Cardiac septum (tissue), 1 donor: ENCODE results near the gene MAML3. TPM values are rescaled to one million over a fixed set of nuclear protein-coding genes. Genes with fewer than 3 reads are reported as not detected.

Source experiments
- DNase-seq: peaks from one replicate; pipeline ENCODE4 v3.0.0-alpha.2; 2020; ENCODE audit warnings: low spot score
- intact Hi-C: fragments of 100-400 bp; cut with DNase I; formaldehyde crosslinking; loops from one replicate; pipeline ENCODE4 v1.14.0; 2022
- total RNA-seq: library from RNA; stranded (reverse); fragmentation: NEBNext Ultra II Directional; extraction: Animal tissue kit (Norgen Biotek cat#: 25700); gene quantifications from one replicate; pipeline ENCODE4 v1.2.1, GENCODE V29; 2021
- donor health status: DM: no; HTN: no; CAD: no.

MAML3 gene
- total RNA-seq, 1 donor from 2014 or later = 4.1 TPM

DNA sequence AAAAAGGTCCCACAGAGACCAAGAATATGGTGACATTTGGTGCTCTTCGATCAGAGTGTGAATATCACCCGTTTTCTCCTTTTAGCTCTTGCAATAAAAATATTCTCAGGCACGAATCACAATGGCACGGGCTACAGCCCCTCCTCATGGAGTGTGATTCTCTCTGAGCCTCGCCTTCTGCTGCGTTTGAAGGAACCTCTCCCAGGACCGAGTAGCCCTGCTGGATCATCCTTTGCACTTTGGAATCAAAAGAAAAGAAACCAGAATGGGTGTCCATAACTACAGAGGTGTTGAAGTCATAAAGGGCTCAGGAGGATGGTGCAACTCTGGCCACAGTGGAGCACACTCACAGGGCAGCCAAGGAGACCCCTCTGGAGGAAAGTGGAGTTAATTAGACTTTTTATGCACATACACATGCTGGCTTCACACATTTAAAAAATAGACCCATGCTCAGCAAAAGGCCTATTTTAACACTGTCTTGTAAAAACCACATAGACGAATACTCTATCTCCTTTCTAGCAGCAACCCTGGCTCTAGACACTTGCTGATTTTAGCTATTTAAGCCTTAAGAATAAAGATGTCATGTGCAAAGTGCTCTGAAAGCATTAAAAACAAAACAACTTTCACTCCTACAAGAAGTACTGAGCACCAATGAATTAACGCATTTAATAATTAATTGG lies 19.1 kb downstream of the MAML3 start:
- DNase-seq = no peak
- intact Hi-C loops = no loop called here

- intact Hi-C loops = no loop called here
- DNase-seq = no peak
These were observed 20.4 kb downstream of the MAML3 start for GRCh38 chr4:140133576-140133975.

DNA sequence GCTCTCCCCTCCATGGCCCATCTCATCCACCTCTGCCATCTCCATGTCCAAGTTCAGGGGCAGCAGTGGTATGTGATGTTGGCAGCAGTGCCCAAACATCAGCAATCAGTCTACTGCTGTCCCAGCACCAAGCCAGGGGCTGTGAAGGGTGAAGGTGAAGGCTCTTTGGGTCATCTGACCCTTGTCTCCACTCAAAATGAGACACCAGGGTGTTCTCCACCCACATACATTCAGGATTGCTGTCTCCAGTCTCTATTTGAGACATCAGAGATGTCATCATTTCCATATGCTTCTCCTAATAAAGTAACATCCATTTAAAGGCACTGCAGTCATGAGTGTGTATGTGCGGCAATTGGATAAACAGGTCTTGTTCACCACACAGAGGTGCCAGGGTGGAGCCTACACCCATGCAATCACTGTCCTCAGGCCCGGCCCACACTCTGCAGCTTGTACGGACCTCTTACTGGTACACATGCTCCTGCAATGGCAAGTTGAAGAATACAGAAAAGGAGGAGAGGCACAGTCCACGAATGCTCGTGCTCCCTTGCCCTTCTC lies 22.2 kb downstream of the MAML3 start:
- intact Hi-C loops = no loop called here

GRCh38 chr4:140130677-140131076 lies 23.3 kb downstream of the MAML3 start:
- intact Hi-C loops = no loop called here
- no peak for DNase-seq

More for the DNA sequence above, 22.2 kb downstream of the MAML3 start:
- DNase-seq = no peak

DNA sequence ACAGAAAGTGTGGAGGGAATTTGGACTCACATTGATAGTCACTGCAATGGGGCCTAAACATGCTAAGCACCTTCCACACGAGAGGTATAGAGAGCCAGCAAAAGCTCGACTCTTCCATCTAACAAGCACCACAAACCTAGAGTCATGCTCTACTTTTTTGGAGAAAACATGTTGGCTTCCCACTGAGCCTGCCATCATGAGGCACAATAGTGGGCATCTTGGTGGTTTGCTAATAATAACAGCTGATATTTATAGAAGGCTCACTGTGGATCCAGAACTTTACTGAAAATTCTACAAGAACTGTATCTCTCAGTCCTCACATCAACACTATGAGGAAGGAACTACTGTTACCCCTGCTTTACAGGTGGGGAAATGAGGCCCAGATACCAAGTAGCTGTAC lies 26.6 kb downstream of the MAML3 start:
- intact Hi-C loops = no loop called here
- no peak for DNase-seq

DNA sequence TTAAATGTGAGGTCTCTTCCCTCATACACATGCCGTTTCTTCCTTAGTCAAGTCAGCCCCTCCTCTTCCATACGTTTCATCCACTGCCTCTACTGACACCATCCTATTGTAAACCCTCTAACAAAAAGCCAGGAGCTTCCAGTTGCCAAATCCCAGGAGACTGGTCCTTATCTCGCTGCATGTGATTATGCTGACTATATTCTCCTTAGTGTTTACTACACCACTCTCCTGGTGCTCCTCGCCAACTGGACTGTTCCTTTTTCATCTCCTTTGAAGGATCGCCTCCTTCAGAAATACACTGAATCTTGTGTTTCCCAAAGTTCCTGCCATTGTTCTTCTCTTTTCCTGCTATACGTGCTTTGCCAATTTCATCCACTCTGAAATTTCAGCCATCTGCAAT lies 27.7 kb downstream of the MAML3 start:
- DNase-seq = no peak
- intact Hi-C loops = no loop called here

DNA sequence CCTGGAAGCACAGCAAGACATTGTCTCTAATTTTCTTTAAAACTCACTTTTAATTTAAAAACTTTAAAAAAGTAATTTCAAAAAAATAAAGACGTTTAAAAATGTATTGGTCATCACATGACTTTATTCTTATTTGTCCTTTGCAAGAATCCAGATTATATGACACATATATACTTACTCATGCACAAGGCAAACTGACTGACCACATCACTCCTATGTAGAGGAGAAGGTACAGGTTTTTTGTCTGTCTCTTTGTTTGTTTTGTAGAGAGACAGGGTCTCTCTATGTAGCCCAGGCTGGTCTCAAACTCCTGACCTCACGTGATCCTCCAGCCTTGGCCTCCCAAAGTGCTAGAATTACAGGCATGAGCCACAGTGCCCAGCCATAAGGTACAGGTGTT lies 28.6 kb downstream of the MAML3 start:
- intact Hi-C loops = no loop called here
- DNase-seq = no peak

GRCh38 chr4:140123666-140124377 lies 30.2 kb downstream of the MAML3 start:
- intact Hi-C loops = no loop called here
- no peak for DNase-seq

DNA sequence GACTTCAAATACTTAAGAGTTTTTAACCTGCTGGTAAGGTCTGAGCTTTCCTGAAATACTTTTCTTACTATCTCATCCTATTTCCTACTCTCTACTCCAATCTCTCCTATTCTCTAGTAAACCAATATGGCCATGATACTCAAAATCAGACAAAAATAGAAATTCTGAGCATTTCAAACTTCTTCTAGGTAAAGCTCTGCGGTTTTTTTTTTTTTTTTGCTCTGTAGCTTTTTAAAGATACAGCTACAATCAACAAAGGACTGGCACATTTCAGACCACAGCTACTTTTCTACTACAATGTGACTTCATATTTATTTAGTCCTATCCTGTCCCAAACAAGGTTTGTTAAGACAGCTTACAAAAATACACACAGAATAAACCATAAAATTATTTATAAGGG lies 31.1 kb downstream of the MAML3 start:
- DNase-seq = no peak
- intact Hi-C loops = no loop called here

DNA sequence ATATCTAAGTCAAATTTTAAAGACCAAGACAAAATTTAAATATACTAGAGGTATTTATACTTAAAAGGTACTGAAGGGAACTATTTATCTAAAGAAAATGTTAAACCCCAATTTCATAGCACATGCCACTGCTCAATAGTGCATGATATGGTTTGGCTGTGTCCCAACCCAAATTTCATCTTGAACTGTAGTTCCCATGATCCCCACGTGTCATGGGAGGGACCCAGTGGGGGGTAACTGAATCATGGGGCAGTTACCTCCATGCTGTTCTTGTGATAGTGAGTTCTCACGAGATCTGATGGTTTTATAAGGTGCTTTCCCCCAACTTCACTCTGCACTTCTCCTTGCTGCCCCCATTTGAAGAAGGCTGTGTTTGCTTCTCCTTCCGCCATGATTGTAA lies 32.3 kb downstream of the MAML3 start:
- intact Hi-C loops = no loop called here
- no peak for DNase-seq

DNA sequence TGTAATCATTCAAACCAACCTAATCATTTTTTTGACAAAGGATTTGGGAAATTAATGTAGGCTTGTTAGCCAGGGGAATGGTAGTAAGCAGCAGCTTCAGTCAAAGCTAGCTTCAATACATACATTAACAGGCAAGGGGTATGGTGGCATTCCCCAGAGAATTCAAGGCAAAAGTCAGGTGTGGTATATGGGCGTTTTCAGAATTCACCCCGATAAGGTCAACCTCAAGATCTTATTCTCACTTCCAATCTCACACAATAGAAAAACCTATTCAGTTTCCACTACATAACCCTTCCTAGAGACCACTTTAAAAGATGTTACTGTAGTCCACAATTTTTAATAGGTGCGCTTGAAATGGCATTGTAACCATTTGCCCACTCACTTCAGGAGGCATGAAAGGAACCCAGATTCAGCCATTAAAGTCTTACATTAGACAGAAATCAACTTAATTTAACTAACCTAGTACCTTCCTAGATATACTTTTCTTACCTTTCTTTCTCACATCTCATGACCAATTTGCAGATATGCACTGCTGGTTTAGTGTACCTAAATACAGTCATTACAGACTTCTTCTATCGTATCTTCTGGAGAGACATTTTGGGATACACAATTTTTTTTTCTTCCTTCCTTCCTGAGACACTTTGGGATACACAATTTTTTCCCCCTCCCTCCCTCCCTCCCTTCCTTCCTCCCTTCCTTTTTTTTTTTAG lies 34.9 kb downstream of the MAML3 start:
- DNase-seq = no peak
- intact Hi-C loops = no loop called here

GRCh38 chr4:140117947-140118346 lies 36.0 kb downstream of the MAML3 start:
- intact Hi-C loops = no loop called here
- DNase-seq = no peak

DNA sequence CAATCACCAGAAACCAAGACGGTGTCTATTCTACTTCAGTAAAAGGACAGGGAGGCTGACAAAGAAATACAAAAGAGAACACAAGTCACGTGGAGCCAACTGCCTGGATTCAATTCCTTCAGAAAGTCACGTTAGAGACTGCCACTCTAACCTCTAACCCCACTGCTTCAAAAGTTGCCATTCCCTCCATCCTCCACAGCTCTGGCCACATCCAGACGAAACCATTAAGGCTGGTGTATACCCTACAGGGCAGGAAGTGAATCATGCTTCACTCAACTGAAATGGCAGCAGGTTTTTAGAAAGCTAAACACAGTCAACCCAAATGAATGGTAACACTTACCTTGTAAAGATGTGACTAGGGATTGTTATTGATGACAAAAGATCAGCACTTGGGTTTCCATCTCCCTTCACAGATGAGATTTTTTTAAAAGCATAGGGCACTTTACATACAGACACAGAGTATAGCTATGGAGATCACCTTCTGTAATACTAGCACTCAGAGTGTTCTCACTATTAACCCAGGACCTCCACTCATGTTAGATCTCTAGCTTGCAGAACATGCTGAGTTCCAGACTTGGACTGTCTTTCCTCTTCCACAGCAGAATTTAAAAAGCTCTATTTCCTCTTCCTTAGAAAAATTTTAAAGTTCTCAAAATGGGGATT lies 37.4 kb downstream of the MAML3 start:
- intact Hi-C loops = no loop called here
- DNase-seq = no peak

- intact Hi-C loops = no loop called here
- no peak for DNase-seq
These were observed 38.8 kb downstream of the MAML3 start for GRCh38 chr4:140115140-140115539.

GRCh38 chr4:140113653-140114052 lies 40.3 kb downstream of the MAML3 start:
- intact Hi-C loops = no loop called here
- no peak for DNase-seq

- DNase-seq = no peak
- intact Hi-C loops = no loop called here
These were observed 41.4 kb downstream of the MAML3 start for GRCh38 chr4:140112576-140112975.

DNA sequence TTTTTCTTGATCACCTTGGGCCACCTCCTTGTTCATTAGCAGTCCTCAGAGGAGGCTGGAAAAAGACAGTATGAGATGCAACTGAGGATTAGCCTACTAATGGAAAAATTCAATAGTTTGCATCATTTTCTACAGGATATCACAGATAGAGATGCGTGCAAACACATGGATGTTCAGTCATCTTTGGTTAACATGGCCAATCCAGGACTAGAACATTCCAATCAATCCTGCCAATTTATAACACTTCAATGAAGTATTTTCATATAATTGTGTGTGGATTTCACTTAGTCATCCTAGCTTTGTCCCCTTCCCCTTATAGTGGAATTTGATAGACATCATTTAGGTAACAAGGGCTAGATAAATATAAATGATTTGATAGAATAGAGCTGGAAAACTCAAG lies 42.7 kb downstream of the MAML3 start:
- intact Hi-C loops = no loop called here
- no peak for DNase-seq

- no peak for DNase-seq
- intact Hi-C loops = no loop called here
These were observed 43.3 kb downstream of the MAML3 start for GRCh38 chr4:140110542-140111215.

DNA sequence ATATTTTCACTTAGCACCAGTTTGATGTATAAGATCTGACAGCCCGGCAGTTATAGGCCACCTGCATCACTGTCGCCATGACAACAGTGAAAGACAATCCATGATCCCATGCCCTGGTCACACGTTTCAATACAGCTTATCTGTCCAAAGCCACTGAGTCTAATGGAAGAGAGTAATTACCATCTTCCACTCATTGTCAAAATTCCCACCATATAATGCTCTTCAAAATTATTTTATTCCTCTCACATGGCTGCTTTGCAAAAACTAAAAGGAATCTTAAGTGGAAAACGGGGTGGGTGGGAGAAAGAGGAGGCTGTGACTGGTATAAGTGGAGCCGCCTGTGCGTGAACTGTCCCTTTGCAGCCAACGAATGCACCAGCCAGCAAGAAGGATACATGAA lies 44.2 kb downstream of the MAML3 start:
- DNase-seq = no peak
- intact Hi-C loops = no loop called here

DNA sequence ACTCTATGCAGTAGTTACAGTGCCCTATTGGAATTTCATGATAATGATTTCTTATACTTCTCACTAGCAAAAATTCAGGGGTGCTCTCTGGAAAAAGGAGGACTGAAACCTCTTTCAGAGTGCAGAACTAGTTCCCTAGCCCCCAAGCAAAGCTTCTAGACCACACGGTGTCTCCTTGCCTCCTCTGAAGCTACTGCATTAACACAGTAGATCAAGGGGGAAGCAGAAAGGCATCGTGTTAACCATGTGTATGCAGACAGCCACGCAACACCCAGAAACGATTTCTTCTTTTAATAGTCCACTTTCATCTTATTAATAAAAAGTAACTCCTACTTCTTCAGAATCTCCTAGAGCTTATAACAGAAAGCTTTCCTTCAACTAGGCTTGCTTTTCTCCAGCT lies 44.7 kb downstream of the MAML3 start:
- intact Hi-C loops = no loop called here
- DNase-seq = no peak
